HG02571 (cell line): Measurements from ENCODE around the gene KIAA0319L.

ENCODE experiments used
- ATAC-seq: cut with Tn5 transposase; IDR thresholded peaks from one replicate; pipeline ENCODE4 v1.9.1; 2021; ENCODE audit warnings: mild to moderate bottlenecking, moderate library complexity; ENCODE audit not compliant: unreplicated experiment

The KIAA0319L gene

DNA sequence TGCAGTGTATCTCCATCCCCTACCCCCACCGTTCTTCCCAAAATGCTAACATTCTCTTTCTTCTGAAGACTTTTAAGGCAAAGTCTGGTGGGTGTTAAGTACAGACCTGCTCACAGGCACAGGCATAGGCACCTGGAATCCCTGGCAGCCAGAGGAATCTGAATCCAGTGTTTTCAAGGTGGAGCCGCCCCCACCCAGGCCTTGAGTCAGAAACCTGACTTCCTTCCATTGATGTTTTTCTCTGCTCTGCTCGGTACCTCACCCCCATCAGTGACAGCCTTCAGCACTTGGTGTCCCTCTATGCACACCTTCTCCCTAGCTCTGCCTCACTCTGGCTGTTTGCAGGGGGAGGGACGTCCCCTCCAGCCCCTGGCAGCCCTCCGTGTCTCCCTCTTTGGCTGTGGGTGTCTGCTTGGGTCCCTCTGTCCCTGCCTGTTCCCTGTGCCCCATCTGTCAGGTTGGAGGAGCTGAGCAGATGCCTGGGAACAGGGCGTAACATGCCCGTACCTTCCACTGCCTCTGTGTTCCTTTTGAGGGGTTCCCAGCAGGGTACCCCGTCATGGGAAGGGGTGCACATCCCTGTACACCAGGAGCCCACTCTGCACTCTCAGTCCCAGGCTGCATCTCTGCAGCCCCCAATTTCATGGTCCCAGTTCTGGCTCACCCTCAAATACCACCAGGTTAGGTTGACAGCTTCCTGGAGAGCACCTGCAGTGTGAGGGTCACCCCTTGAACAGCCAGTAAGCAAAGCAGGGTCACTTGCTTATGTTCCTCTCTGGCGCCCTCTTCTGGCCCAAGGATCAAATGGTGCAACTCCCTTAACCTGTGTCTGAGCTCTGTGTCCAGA, 7.1 kb upstream of the KIAA0319L start:
- ATAC-seq: no peak

DNA sequence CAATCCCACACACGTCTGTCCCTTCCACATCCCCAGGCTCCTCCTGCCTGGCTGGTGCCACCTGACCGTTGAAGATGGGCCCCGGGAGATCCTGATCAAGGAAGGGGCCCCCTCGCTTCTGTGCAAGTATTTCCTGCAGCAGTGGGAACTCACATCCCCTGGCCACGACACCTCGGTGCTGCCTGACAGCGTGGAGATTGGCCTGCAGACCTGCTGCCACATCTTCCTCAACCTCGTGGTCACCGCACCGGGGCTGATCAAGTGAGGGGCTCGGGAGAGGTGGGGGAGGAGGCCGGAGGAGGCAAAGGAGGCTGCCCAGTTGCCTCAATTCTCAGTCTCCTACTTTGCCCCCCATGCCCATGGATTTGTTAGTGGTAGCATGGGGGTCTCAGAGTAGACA, 6.0 kb upstream of the KIAA0319L start:
- no peak for ATAC-seq

DNA sequence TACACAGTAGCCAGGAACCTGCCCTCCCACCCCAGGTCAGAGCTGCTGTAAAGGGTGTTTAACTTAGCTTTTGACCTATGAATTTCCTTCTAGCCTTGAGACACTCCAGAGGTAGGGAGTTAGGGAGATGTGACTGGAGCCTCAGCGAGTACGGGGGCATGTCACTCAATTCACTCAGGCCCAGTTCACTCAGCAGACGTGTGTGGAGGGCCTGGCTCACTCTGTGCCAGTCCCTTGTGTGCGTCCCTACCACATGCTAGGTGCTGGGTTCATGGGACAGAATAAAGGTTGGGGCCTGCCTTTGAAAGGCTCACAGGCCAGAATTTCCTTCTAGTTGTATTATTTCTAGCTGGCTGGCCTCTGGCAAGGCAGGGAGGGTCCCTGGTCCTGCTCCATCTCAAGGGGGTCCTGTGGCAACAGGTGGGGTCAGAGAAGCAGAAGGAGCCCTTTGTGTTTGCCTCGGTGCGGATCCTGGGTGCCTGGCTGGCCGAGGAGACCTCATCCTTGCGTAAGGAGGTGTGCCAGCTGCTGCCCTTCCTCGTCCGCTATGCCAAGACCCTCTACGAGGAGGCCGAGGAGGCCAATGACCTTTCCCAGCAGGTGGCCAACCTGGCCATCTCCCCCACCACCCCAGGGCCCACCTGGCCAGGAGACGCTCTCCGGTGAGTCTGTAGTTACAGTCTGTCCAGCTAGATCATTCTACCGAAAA, 4.9 kb upstream of the KIAA0319L start:
- ATAC-seq: no peak

DNA sequence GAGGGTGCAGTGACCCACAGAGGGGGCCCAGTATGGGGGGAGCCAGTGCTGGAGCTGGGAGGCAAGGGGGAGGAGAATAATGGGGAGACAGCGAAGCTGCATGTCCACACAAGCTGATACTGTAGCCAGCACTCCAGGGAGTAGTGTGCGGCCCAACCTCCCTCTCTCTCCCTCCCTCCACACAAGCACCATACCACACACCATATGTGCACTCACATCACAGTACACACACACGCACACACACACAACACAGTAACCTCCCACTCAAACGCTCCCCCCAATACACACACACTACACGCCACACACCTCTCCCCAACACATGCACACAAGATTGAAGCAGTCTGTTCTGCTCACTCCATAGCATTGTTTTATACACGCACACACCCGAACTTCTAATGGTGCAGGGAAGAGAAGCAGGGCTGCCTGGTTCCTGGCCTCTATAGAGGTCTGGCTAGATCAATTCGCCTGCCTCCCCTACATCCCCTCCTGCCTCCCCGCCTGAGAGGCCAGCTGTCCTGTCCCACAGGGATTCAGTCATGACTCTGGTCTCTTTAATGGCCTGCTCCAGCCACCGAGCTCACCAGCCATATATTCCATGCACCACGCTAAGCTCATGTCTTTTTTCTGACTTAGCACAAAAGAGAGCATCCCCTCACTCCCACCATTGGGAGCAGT, 4.2 kb upstream of the KIAA0319L start:
- ATAC-seq: no peak

DNA sequence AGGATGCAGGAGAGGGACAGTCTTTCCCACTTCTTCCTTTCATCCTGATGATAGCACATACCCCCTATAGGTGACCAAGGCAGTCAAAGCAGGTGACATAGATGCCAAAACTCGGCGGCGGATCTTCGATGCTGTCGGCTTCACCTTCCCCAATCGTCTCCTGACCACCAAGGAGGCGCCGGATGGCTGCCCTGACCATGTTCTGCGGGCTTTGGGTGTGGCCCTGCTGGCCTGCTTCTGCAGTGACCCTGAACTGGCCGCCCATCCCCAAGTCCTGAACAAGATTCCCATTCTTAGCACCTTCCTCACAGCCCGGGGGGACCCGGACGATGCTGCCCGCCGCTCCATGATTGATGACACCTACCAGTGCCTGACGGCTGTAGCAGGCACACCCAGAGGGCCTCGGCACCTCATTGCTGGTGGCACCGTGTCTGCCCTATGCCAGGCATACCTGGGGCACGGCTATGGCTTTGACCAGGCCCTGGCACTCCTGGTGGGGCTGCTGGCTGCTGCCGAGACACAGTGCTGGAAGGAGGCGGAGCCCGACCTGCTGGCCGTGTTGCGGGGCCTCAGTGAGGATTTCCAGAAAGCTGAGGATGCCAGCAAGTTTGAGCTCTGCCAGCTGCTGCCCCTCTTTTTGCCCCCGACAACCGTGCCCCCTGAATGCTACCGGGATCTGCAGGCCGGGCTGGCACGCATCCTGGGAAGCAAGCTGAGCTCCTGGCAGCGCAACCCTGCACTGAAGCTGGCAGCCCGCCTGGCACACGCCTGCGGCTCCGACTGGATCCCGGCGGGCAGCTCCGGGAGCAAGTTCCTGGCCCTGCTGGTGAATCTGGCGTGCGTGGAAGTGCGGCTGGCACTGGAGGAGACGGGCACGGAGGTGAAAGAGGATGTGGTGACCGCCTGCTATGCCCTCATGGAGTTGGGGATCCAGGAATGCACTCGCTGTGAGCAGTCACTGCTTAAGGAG, 3.3 kb upstream of the KIAA0319L start:
- ATAC-seq: no peak

DNA sequence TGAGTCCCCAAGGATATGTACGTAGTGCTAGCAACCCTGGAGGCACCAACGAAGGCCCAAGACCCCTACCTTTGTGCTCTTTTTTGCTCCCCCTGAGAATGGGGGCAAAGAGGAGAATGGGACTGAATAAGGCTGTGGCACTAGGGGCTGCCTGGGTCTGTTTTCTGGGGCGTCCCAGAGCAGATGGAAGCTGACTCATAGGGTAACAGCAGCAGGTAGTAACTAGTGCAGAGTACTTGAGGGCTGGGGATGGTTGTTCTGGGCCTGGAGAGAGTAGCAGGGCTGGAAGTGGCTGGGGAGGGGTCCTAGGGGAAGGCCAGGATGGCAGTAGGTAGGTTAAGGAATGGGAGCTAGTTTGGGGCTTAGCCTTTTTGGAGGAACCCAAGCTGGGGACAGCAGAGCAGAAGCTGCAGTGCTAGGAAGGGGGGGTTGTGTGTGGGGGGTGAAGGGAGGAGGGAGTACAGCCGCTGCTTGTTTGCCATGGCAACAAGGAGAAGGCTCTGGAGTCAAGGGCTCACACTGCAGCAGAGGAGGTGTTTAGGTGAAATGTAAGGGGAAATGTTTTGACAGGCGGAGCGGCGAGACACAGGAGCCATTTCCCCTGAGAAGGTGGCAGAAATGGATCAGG, 2.2 kb upstream of the KIAA0319L start:
- no peak for ATAC-seq

DNA sequence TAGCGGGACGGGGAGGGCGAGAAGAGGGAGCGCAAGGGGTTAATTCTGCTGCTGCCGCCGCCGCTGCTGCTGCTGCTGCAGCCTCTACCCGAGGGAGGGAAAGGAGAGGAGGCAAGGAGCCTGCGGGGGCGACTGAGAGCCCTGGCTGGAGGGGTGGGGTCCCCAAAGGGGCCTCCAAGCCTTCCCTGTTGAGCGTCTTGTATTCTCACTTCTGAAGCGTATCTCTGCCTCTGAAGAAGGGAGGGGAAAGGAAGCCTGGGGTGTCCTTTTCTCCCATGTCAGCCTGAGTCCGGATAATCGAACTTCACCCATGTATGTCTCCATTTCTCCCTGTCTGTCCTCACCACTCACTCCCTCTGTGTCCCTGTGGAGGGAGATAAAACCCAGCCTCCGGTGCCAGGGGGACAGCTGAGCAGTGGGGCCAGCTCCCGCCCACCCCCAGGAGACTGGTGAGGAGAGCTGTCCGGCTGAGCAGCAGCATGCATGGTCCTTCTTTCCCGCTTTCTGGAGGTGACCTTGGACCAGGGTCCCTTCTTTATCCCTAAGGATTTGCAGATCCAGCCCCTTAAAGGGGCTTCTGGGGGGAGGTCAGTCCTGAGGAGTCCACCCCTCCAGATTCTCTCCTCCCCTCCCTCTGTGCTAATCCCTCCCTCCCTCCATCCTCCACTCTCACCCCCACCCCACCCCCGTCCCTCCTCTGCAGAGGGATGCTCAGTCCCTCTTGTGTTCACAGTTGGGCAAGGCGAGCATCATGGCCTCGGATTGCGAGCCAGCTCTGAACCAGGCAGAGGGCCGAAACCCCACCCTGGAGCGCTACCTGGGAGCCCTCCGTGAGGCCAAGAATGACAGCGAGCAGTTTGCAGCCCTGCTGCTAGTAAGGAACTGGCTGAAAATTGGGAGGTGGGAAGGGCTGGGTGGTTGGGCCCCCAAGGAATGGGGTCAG, 1.4 kb upstream of the KIAA0319L start:
- ATAC-seq: no peak

DNA sequence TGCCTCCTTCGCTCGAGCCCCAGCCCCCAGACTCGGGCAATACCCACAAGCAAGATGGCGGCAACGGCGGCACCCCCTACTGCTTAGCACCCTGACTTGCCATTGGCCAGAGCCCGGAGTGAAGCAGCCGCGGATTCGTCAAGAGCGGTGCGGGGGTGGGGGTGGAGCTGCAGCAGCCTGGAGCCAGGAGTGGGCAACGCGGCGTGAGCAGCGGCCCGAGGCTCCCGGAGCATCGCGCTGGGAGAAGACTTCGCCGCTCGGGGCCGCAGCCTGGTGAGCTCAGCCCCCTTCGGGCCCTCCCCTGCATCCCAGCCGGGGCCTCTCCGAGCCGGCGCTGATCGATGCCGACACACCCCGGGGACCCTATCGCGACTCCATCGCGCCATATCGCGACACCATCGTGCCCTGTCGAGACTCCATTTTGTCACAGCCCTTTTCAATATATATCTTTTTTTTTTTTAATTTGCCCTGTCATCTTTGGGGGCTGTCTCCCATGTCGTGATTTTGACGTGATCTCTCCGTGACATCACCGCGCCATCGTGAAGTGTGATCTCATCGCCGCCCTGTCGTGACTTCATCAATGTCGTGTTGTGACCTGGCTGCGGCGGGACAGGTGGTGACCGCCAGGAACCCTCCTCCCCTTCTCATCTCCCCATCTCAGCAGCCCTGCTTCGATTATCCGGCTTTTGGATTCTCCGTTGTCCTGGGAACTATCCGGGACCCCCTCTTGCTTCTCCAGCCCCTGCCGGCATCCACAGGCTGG, 589 bp upstream of the KIAA0319L start, which contains the start of gene NCDN:
Gene NCDN (plus strand): TSS at position 189 of the 763 bp plus-strand sequence. CDS start 392 bp downstream, at position 581.
- peak; percentile 83 for ATAC-seq

DNA sequence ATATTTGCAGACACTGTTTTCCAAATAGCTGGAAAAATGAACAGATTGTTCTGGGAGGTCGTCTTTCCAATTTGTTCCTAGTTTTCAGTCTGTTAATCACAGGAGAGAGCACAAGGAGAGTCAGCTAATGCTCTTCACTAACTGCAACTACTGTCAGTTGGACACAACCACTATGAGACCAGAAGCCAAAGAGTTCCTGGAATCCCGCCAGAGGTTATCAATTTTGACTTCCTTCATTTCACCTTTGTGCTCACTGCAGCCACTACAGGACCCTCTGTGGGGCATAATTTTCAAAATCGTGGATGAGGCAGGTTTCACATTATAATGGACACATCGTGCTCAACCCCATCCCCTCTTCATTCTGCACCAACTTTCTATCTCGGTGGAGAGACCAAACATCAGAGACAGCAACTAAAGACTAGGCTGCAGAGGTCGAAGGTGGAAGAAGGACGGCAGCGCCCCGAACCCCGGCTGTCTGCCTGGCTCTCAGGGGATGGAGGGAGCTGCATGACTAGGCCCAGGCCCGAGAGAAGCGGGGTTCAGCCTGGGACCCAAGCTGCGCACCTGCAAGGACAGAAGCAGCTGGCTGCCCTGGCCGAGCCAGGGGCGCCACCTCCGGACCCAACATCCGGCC, 602 bp downstream of the KIAA0319L start:
- no peak for ATAC-seq

DNA sequence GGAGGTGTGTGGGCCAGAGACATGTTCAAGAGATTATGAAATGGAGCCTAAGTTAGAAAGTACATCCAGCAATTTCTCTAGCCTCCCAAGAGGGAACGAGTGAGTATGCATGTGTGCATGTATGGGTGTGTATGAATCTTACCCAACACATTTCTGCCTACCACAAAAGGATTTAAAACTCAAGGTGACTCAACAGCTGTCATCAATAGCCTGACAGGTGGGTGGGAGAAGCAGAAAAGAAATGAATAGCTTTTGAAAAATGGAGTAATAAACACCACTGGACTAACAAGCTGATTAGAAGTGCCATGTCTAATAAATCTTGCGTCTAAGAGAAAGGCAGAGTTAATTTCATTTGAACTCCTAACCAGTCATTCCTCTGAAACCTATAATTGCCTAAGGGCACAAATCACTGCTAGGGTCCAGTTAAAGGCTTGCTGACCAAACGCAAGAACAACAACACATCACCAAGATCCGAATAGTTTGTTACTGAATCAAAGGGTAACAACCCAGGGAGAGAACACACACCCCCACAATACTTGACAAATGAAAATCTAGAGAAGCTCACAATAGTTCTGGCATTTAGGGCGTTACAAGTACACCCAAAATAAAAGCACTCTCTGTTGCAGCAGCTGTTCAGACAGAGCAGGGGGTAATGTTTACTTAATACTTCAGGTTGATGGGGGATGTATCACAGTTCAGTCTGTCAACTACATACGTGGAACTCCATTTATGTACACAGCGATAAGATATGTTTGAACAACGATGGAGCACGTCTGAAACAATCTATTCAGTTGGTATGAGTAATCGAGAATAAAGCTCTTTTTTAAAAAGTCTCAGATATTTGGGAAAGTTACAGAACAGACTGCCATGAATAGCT, 1.4 kb downstream of the KIAA0319L start:
- no peak for ATAC-seq

DNA sequence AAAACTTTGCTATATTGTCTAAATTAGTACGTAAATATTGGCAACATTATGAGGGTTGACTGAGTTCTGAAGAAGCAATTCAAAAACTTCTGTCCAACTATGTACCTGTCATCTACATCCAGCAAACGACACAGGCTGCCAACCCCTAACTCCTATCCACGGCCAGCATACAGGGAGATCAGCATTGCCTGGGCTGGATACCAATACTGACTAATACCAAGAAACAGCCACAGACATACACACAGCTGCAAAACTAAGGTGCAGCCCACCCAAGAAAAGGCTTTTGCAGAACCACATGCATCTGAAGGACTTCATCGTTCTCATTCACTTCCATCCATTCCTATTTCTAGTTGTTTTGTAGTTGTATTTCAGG, 2.0 kb downstream of the KIAA0319L start:
- no peak for ATAC-seq

DNA sequence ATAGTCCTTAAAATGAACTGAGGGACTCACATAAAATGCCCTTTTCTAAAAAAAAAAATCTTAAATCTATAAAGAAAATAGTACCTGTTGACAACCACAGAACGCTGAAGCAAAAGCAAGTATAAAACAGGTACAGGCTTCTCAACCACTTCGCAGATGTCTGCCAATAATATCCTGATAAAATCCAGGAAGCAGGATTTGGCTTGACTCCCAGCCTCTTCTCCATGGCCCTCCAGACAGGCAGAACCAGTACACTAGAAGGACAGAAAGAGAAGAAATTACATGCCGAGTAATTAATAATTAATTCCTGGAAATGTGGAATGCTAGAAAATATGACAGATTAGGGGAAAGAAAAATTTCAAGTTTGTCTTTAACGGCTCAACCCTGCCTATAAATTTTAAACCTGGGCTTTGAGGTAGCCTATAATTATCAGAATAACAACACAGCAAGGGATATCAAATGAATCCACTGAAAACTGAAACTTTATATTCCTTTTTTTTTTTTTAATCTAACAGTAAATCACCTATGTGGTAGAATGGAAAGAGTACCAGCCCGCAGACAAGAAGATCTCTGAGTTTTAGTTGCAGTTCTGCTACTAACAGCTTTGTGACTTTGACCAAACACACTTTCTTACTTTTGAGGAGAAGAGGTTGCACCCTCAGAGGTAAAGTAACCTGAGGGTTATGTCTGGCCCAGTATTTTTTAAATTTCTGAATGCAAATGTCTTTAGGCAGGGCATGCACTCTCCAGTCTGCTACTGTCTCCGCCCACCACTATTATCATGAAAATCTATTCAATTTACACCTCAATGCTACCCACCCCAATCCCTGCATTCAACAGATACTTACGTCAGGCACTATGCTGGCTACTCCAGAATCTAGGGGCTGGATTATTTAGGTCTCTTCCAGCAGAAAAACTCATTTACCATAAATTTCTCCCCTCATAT, 2.7 kb downstream of the KIAA0319L start:
- ATAC-seq: no peak

DNA sequence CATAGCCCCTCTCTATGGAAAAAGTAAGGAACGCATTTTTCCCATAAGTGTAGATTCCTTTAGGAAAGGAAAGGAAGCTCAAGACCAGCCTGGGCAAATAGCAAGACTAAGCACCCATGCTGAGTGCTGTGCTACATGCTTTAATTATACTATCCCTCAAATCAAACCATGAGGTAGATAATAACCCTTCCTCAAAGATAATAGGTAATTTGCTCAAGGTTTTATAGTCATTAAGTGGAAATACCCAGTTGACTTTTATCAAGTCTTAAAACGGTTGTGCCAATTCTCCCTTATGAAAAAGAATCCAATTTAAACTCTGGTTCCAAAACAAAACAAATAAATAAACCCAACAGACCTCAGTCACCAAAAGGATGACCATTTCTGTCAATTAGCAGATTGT, 3.4 kb downstream of the KIAA0319L start:
- ATAC-seq: no peak

DNA sequence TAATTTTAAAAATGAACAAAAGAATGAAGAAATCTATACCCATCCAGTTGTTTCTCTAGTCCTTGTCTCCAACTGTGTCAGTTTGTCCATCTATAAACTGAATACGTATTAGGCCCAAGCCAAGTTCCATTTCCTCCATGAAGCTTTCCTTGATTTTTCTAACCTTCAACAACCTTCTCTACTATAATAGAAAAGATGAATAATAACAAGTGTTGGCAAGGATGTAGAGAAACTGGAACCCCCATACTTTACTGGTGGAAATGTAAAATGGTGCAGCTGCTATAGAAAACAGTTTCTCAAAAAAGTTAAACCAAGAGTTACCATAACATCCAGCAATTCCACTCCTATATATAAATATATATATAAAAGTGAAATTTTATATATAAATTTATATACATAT, 10.6 kb downstream of the KIAA0319L start:
- no peak for ATAC-seq

DNA sequence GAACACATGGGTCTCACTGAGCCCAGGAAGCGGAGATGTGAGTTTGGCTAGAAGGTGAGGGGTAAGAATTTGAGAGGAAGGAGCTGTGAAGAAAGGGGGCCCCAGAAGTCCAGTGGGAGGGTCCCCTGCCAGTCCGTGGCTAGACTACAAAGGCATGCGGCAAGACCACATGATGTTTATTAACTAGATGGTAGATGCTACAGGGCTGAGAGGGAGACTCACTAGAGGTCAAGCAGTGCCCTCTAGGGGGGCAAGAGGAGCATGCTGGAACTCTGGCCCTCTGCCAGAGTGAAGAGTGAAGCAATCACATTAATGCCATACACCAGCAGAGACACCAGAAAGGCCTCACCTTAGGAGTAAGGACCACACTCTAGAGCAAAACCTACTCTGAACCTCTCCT, 12.2 kb downstream of the KIAA0319L start:
- ATAC-seq: no peak

DNA sequence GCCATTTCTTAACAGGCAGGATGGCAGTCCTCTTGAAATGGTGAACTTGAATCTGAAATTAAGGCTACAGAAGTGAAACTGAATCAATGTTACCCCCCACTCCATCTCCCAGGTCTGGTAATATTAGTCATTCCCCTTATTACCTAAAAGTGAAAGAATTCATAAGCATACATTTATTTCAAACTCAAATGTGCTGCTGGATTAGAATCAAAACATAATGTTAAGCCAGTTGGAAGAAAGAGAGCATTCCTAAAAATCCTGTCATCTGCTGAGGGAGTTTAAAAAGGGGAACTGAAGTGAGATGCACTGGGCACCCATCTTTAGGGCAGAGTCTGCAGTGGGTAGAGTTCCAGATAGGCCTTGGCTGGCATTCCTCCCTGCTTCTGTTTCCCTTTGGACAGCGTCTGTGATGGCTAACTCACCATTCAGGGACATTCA, 17.4 kb downstream of the KIAA0319L start:
- no peak for ATAC-seq
